Fibroblast of lung (primary cell): ENCODE measurements around the gene SUPT7L.

Experiments
- CTCF ChIP-seq, 2 donors: IDR thresholded peaks in 1 of 2; conservative IDR thresholded peaks in 1 of 2; 1 replicate in 1 of 2; 2 replicates in 1 of 2; pipeline ENCODE4 v1.5.1; 2011 to 2012; ENCODE audit warnings: low read length in 2 of 2, control low read depth in 1 of 2, inconsistent platforms in 1 of 2, low read depth in 1 of 2, mild to moderate bottlenecking in 1 of 2
- EZH2 ChIP-seq: IDR thresholded peaks from 2 replicates; pipeline ENCODE4 v1.5.1; 2012; ENCODE audit warnings: low read length, control low read depth, mild to moderate bottlenecking; ENCODE audit errors: missing control alignments

DNA sequence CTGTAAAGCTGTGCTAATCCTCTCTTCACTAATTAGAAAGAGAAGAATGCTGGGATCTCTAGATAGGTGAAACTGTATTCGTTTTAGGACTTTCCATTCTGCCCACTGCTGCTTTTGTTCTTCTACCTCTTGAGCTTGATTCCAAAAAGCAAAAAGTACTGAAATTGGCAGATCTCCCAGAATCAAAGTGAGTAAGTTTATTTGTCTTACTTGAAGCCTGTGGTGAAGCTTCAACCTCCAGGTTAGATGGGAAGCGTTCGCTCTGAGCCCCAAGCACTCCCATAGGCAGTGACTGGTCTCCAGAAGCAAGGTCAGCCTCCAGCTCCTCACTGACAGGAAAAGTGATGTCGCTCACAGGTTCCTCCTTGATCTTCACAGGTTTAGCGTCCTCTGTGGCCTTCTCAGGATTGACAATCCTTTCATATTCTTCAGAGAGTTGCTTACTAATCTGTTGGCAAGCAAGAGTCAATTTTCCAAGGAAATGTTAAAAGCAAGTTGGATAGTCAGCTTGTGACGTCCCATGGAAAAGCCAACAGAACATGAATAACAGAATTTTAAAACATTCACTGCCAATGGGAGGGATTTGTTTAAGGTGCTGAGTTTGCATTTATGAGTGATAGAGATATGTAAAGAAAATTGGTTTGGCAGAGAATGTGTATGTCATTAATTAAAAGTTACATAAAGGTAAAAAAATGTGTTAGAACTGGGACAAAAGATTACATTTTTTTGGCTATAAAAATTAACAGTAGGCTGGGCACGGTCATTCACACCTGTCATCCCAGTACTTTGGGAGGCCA lies 8.1 kb downstream of the SUPT7L start:
- TF ChIP-seq CTCF (conservative IDR thresholded peaks at IDR 0.05 in 1 of 2, IDR thresholded peaks at IDR 0.05 in 1 of 2; ENCODE audit: low read depth in 1 of 2, low read length in 2 of 2) (no peak), EZH2 (no peak)
